ENCODE results near the gene BUD31. TPM values are rescaled to one million over a fixed set of nuclear protein-coding genes. Genes with fewer than 3 reads are reported as not detected.

Gene BUD31
- total and polyA plus RNA-seq, 2 of the 13 experiments (the other 11 are each of a cell fraction or from before 2014, with no cell fraction given) = 35.1 to 79.1 TPM

GRCh38 chr7:99381664-99382075, 27.1 kb upstream of the BUD31 start (continued):
- TF ChIP-seq HNRNPL (IDR thresholded peaks at IDR 0.05; ENCODE audit: low read depth, low read length) (peak; percentile 90), NR2C2 (CRISPR knock-in tag; IDR thresholded peaks at IDR 0.05; ENCODE audit: borderline replicate concordance) (0 out of 2 replicates have a peak, but pooled peaks have one; percentile 18), ELF3 (CRISPR knock-in tag; IDR thresholded peaks at IDR 0.05) (peak; percentile 52), HNF4A (CRISPR knock-in tag; IDR thresholded peaks at IDR 0.05) (peak; percentile 92), HIC2 (CRISPR knock-in tag; IDR thresholded peaks at IDR 0.05; ENCODE audit: low read depth) (peak; percentile 58), ESRRA (CRISPR knock-in tag; IDR thresholded peaks at IDR 0.05; ENCODE audit: low read depth) (0 out of 2 replicates have a peak, but pooled peaks have one; percentile 41), HNF4G (IDR thresholded peaks at IDR 0.05; ENCODE audit: borderline replicate concordance, low read depth, low read length) (peak; percentile 90), HNF4G (CRISPR knock-in tag; IDR thresholded peaks at IDR 0.05; ENCODE audit: borderline replicate concordance, low read depth) (0 out of 2 replicates have a peak, but pooled peaks have one; percentile 13), ZMYM4 (CRISPR knock-in tag; IDR thresholded peaks at IDR 0.05) (0 out of 2 replicates have a peak, but pooled peaks have one; percentile 13), FOXO1 (CRISPR knock-in tag; IDR thresholded peaks at IDR 0.05) (0 out of 2 replicates have a peak, but pooled peaks have one; percentile 28), SRSF4 (IDR thresholded peaks at IDR 0.05; ENCODE audit: low read depth, low read length, poor library complexity, severe bottlenecking) (no peak), NFE2 (CRISPR knock-in tag; IDR thresholded peaks at IDR 0.05) (no peak), MIXL1 (CRISPR knock-in tag; IDR thresholded peaks at IDR 0.05) (0 out of 2 replicates have a peak, but pooled peaks have one; percentile 11), ZNF3 (CRISPR knock-in tag; IDR thresholded peaks at IDR 0.05) (no peak), ZFY (CRISPR knock-in tag; IDR thresholded peaks at IDR 0.05) (peak; percentile 43; the same call in 1 of the 2 replicates), ZNF672 (CRISPR knock-in tag; IDR thresholded peaks at IDR 0.05) (no peak), ARID4A (CRISPR knock-in tag; IDR thresholded peaks at IDR 0.05; ENCODE audit: borderline replicate concordance) (peak; percentile 62; the same call in 1 of the 2 replicates), POLR2G (IDR thresholded peaks at IDR 0.05; ENCODE audit: low read depth, low read length) (peak; percentile 47), ZNF101 (CRISPR knock-in tag; IDR thresholded peaks at IDR 0.05; ENCODE audit: borderline replicate concordance, low read depth) (no peak), PRDM4 (CRISPR knock-in tag; IDR thresholded peaks at IDR 0.05; ENCODE audit: borderline replicate concordance) (no peak), RARA (CRISPR knock-in tag; IDR thresholded peaks at IDR 0.05) (0 out of 2 replicates have a peak, but pooled peaks have one; percentile 17)

All from HepG2 (cell line).